GM12891 (cell line): ENCODE measurements around the gene IGFL4.
A peak's percentile ranks its signal among the peaks of the same experiment; 100 is the strongest.

ENCODE experiments used
- DNase-seq: peaks from one replicate; pipeline ENCODE4 v3.0.0; 2011; ENCODE audit warnings: low spot score; ENCODE audit not compliant: insufficient read length
- FAIRE-seq: peaks from 2 replicates; lab custom pipeline; 2011; peaks lifted over from hg19 to GRCh38; lab: Jason Lieb, UNC
- PAX5 ChIP-seq: IDR thresholded peaks from 2 replicates; pipeline ENCODE4 v1.6.1; 2011; ENCODE audit warnings: low read length, moderate library complexity, mild to moderate bottlenecking; ENCODE audit not compliant: insufficient read depth, severe bottlenecking
- POLR2A ChIP-seq: IDR thresholded peaks from 2 replicates; pipeline ENCODE4 v1.6.1; 2011; ENCODE audit warnings: low read depth, low read length, control low read depth
- POLR2AphosphoS5 ChIP-seq: IDR thresholded peaks from 2 replicates; pipeline ENCODE4 v1.6.1; 2011; ENCODE audit warnings: low read depth, low read length, control low read depth
- POU2F2 ChIP-seq: IDR thresholded peaks from 2 replicates; pipeline ENCODE4 v1.6.1; 2011; ENCODE audit warnings: low read depth, mild to moderate bottlenecking, control low read depth, low read length, moderate library complexity
- SPI1 ChIP-seq: IDR thresholded peaks from 2 replicates; pipeline ENCODE4 v1.6.1; 2011; ENCODE audit warnings: low read depth, low read length, control low read depth
- TAF1 ChIP-seq: IDR thresholded peaks from 2 replicates; pipeline ENCODE4 v1.6.1; 2011; ENCODE audit warnings: low read depth, low read length, control low read depth

The IGFL4 gene

GRCh38 chr19:46022431-46023310, 18.1 kb downstream of the IGFL4 start, which contains the start of gene PGLYRP1:
PGLYRP1 (minus strand) TSS chr19:46023053; CDS start chr19:46023021, 32 bp downstream.
- DNase-seq, result no peak
- TF ChIP-seq SPI1 (no peak), POLR2A (no peak), TAF1 (no peak), POU2F2 (no peak), POLR2AphosphoS5 (no peak), PAX5 (no peak)
- FAIRE-seq, result no peak

- no peak for DNase-seq
- no peak for FAIRE-seq
- TF ChIP-seq POU2F2 (no peak), POLR2AphosphoS5 (no peak), POLR2A (no peak), TAF1 (no peak), SPI1 (no peak), PAX5 (no peak)
Observed at GRCh38 chr19:46022061-46022430, 18.8 kb downstream of the IGFL4 start.

GRCh38 chr19:46021531-46022041, 19.2 kb downstream of the IGFL4 start:
- DNase-seq (no peak), FAIRE-seq (no peak)
- TF ChIP-seq POLR2AphosphoS5, result no peak

GRCh38 chr19:46020819-46021125, 20.0 kb downstream of the IGFL4 start:
- TF ChIP-seq POLR2A (no peak), PAX5 (no peak), POU2F2 (no peak), POLR2AphosphoS5 (no peak), SPI1 (no peak), TAF1 (no peak)
- no peak for FAIRE-seq

GRCh38 chr19:46019270-46019669, 21.5 kb downstream of the IGFL4 start:
- FAIRE-seq, result no peak
- DNase-seq, result no peak
- TF ChIP-seq PAX5, result no peak
- no peak for TF ChIP-seq POLR2A
- no peak for TF ChIP-seq POU2F2
- TF ChIP-seq SPI1, result 0 out of 2 replicates have a peak, but pooled peaks have one; percentile 8

More at GRCh38 chr19:46020819-46021125, 20.0 kb downstream of the IGFL4 start:
- no peak for DNase-seq

DNA sequence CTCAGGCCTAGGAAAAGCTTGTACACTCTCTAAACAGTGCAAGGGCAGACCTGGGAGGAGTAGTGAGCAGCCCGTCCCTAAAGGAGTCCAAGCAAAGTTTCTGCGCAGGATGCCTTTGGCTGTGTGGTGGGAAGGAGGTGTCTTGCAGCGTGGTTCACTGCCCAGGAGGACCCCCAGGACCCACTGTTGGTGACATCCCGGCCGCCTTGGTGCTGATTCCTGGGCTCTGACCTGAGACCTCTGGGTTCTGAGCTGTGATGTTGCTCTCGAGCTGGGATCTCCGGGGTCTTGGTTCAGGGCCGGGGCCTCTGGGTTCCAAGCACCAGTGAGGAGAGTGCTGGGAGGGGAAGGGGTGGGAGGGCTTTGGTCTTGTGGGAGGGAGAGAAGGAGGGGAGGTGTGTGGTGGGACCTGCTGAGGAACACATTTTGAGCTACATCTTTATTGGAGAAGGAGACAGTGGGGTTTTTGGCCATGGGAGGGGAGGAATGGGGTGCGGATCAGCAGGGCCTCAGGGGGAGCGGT, 22.0 kb downstream of the IGFL4 start:
- DNase-seq (no peak), FAIRE-seq (no peak)
- TF ChIP-seq SPI1 (no peak), POLR2A (no peak), POLR2AphosphoS5 (no peak), POU2F2 (no peak), PAX5 (no peak), TAF1 (no peak)

DNA sequence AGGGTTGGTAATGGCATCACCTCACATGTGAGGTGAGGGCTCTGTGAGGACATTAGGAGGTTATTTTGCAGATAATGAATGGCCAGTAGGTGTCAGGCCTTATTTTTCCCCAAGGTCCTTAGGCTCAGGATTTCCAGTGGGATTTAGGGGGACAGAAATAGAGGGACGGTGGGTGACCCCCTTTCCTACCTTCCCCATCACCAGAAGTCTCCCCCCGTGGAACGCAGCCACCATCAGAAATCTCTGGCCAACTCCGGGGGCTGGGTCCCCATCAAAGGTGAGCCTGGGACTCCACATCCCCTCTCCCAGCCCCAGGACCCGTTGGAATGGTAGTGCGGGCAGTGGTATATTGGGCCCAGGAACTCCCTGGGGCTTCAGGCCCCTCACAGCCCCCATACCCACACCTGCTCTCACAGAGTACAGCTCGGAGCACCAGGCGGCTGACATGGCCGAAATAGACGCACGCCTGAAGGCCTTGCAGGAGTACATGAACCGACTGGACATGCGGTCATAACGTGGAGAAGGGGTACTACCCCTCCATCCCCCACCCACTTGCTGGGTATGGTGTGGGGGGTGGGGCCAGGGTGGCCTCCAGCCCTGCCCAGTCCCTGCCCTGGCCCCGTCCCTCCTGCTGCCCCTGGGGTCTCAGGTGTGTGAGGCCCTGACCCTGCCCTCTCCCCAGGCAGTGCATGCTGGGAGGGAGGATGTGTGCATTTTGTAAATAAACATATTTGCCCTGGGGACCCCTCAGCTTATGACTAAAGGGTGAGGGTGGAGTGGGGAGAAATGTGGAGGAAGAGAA, 22.7 kb downstream of the IGFL4 start:
- TF ChIP-seq TAF1 (no peak), POLR2A (no peak), POU2F2 (no peak), PAX5 (no peak), POLR2AphosphoS5 (no peak), SPI1 (no peak)
- FAIRE-seq (no peak), DNase-seq (no peak)

DNA sequence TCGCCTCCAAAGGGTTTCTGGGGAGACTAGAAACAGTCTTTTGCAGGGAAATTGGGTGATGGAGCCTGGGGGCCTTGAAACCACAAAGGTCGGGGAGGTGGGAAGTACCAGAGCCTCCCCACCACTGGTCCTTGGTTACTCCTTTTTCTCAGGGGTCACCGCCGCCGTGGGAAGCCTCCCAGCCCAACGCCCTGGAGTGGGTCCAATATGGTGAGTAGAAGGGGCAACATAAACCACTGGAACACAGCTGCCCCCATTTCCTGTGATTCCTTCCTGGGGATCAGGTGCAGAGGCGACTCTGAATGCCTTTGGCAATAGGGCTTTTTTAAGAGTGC, 23.7 kb downstream of the IGFL4 start:
- DNase-seq, result no peak
- TF ChIP-seq TAF1, result no peak
- FAIRE-seq, result no peak

DNA sequence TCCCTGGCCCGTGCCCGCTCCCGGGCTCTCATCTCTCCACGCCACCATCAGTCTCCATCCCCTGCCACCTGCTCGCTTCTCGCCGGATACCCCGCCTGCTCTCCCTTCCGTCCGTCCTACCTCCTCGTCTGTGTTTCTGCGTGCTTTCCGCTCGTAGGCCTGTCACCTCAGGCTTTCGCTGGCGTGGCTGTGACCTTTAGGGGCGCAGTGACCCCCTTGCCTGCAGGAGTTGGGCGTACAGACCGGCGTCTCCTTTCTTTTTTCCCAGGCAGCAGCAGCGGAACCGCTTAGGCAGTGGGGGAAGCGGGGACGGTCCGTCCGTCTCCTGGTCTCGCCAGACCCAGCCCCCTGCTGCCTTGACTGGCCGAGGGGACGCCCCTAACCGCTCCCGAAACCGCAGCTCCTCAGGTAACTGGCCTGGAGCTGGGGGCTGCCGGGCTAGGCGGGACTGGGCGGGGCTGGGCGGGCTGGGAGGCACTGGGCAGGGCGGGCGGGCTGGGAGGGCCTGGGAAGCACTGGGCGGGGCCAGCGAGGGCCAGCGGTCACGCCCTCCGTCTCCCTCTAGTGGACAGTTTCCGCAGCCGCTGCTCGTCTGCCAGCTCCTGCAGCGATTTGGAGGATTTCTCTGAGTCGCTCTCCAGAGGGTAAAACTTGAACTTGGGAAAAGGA, 24.2 kb downstream of the IGFL4 start:
- TF ChIP-seq POU2F2 (no peak), POLR2A (no peak), POLR2AphosphoS5 (no peak), TAF1 (no peak), SPI1 (no peak), PAX5 (no peak)
- FAIRE-seq (peak; percentile 85), DNase-seq (peak; percentile 90)
